Aorta (tissue), 5 donors: ENCODE measurements around the gene GPC5. TPM values are rescaled to one million over a fixed set of nuclear protein-coding genes. Genes with fewer than 3 reads are reported as not detected.

Experiments used
- ATAC-seq: fragments of 200-7000 bp; cut with Tn5 transposase; one replicate; pipeline ENCODE4 v1.9.1; 2022; ENCODE audit warnings: moderate library complexity; ENCODE audit not compliant: low FRiP score
- DNase-seq, 2 donors: peaks; one replicate each; pipeline ENCODE4 v3.0.0-alpha.2; 2020
- H3K27ac ChIP-seq, 2 donors: one replicate each; pipeline ENCODE4 v1.5.1; 2013; ENCODE audit warnings: low read length in 2 of 2, mild to moderate bottlenecking in 2 of 2, moderate library complexity in 2 of 2, control low read depth in 1 of 2, inconsistent platforms in 1 of 2, low read depth in 1 of 2
- H3K27me3 ChIP-seq, 2 donors: one replicate each; pipeline ENCODE4 v1.6.1; 2013; ENCODE audit warnings: control low read depth in 1 of 2, low read length in 1 of 2, mild to moderate bottlenecking in 1 of 2, moderate library complexity in 1 of 2; ENCODE audit not compliant: insufficient read depth in 2 of 2, control insufficient read depth in 1 of 2
- H3K36me3 ChIP-seq, 2 donors: one replicate each; pipeline ENCODE4 v1.6.1; 2013; ENCODE audit warnings: control low read depth in 1 of 2, low read length in 1 of 2, mild to moderate bottlenecking in 1 of 2; ENCODE audit not compliant: insufficient read depth in 2 of 2, control insufficient read depth in 1 of 2
- H3K4me1 ChIP-seq, 2 donors: one replicate each; pipeline ENCODE4 v1.6.1; 2013; ENCODE audit warnings: low read length in 2 of 2, control low read depth in 1 of 2, mild to moderate bottlenecking in 1 of 2, moderate library complexity in 1 of 2; ENCODE audit not compliant: insufficient read depth in 2 of 2, control insufficient read depth in 1 of 2
- H3K4me3 ChIP-seq, 2 donors: one replicate each; pipeline ENCODE4 v1.5.1; 2013; ENCODE audit warnings: low read length in 2 of 2, control low read depth in 1 of 2, mild to moderate bottlenecking in 1 of 2
- H3K9me3 ChIP-seq: one replicate; pipeline ENCODE4 v1.6.1; 2013; ENCODE audit warnings: mild to moderate bottlenecking, low read length; ENCODE audit not compliant: control insufficient read depth
- WGBS, 2 donors: extraction: QIAGEN DNeasy Blood & Tissue Kit; methylation state at CpG; one replicate each; pipeline ENCODE4 v1.1.7; 2013; 5-methylcytosine and 5-hydroxymethylcytosine counted together
- intact Hi-C, 2 donors: fragments of 100-400 bp; cut with DNase I; formaldehyde crosslinking; loops; one replicate each; pipeline versions ENCODE4 v1.14.2 to v1.15.0; 2022
- polyA plus RNA-seq, 2 donors: library from polyadenylated mRNA; stranded (reverse); fragments of 200-250 nt; gene quantifications; one replicate each; pipeline ENCODE4 v1.2.3, GENCODE V29; 2013
- total RNA-seq, 2 donors: library from RNA; stranded (reverse); fragmentation: NEBNext Ultra II Directional; extraction: Animal tissue kit (Norgen Biotek cat#: 25700); gene quantifications; one replicate each; pipeline ENCODE4 v1.2.1, GENCODE V29; 2021
- donor health status: healthy with polysubstance abuse.
- donor health status: Bipolar disorder and iron deficiency.
- donor health status: DM: no; HTN: no; CAD: no.
- donor health status: DM: no; HTN: no; CAD: no.
- donor health status: DM: yes; HTN: yes; CAD: no.

The GPC5 gene
- total and polyA plus RNA-seq, 4 donors = 0.97 to 1.5 TPM; not detected in 2

DNA sequence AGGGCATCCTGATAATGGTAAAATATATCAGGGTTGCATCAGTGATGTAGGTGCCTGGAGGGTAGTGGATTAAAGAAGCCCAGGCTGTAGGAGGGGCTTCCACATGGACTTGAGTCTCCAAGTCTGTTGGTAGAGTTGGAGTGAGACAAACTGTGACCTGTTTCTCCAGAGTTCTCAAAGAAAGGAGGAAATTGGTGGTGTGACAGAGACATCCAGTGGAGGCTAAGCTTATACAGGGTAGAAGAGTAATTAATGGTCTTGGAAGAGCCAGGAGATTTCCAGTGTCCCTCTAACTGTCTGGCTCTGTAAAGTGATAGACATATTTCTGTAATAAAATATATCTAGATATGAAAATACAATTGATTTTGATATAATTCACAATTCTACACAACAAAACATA, 61.1 kb downstream of the GPC5 start:
- H3K27me3 ChIP-seq = no peaks in the 10 kb centered on the region
- H3K4me1 ChIP-seq = no peaks in the 10 kb centered on the region
- intact Hi-C loops = no loop called here
- peak; percentile 19 for ATAC-seq
- no peak for DNase-seq
- H3K36me3 ChIP-seq = no peaks in the 10 kb centered on the region
- no peaks in the 10 kb centered on the region for H3K9me3 ChIP-seq
- H3K27ac ChIP-seq = no peak overlapping the region
- H3K4me3 ChIP-seq = no peak overlapping the region

DNA sequence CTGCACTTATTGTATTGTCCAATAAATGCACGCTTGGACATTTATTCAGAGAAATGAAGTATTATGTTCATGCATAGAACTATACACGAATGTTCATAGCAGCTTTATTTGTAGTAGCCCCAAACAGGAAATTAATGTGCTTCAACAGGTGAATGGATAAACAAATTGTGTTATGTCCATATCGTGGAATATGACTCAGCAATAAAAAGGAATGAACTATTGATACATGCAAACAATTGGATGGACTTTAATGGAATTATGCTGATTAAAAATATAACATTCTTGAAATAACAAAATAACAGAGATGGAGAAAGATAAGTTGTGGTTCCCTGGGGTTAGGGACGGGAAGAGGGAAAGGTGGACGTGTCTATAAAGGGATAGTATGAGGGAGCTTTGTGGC, 65.9 kb downstream of the GPC5 start:
- no peak for ATAC-seq
- no peak for DNase-seq
- Histone ChIP-seq H3K9me3 (peaks cover 2% of the 10 kb centered on the region), H3K4me1 (no peaks in the 10 kb centered on the region), H3K27ac (no peak overlapping the region), H3K36me3 (no peaks in the 10 kb centered on the region), H3K27me3 (no peaks in the 10 kb centered on the region), H3K4me3 (no peak overlapping the region)
- WGBS, 2 donors = 71 to 73% methylated on average over 5 of the region's 5 CpGs
- intact Hi-C loops = no loop called here

DNA sequence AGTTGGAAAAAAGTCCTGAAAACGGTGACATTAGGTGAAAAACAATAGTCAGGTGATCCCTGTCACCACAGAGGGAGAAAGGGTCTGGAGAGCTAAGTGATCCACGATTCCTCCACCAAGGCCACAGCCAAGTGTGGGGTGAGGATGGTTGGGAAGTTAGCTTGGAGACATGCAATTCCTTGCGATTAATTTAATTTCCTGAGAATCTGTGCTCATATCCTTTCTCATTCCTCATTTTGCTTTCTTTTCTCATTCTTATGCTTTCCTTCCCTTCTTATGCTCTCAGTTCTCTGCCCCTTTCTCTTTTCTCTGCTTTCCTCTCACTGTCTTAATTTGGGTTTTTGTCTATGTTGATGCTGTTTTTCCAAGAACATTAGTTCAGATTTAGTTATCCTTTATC, 68.8 kb downstream of the GPC5 start:
- no peaks in the 10 kb centered on the region for H3K27me3 ChIP-seq
- H3K4me3 ChIP-seq = no peak overlapping the region
- intact Hi-C loops = no loop called here
- no peak overlapping the region for H3K27ac ChIP-seq
- no peaks in the 10 kb centered on the region for H3K36me3 ChIP-seq
- ATAC-seq (no peak), DNase-seq (no peak)
- WGBS, 2 donors = 72 to 75% methylated on average over 3 of the region's 3 CpGs
- H3K9me3 ChIP-seq = peaks cover 2% of the 10 kb centered on the region
- no peaks in the 10 kb centered on the region for H3K4me1 ChIP-seq

DNA sequence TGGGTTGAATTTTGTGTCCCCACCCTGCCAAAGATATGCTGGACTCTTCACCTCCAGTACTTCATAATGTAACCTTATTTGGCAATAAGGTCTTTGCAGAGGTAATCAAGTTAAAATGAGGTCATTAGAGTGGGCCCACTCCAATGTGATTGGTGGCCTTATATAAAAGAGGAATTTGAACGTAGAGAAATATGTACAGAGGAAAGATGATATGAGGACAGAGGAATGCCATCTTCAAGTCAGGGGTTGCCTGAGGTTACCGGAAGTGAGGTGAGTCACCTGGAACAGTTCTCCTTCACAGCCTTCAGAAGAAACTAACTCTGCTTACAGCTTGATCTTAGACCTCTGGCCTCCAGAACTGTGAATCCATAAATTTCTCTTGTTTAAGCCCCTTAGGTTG, 69.9 kb downstream of the GPC5 start:
- DNase-seq (no peak), ATAC-seq (no peak)
- no peaks in the 10 kb centered on the region for H3K27me3 ChIP-seq
- intact Hi-C loops = no loop called here
- no peak overlapping the region for H3K27ac ChIP-seq
- 84% methylated on average over 2 of the region's 2 CpGs for WGBS, 2 donors
- H3K4me3 ChIP-seq = no peak overlapping the region
- no peaks in the 10 kb centered on the region for H3K36me3 ChIP-seq
- peaks cover 2% of the 10 kb centered on the region for H3K9me3 ChIP-seq
- no peaks in the 10 kb centered on the region for H3K4me1 ChIP-seq

DNA sequence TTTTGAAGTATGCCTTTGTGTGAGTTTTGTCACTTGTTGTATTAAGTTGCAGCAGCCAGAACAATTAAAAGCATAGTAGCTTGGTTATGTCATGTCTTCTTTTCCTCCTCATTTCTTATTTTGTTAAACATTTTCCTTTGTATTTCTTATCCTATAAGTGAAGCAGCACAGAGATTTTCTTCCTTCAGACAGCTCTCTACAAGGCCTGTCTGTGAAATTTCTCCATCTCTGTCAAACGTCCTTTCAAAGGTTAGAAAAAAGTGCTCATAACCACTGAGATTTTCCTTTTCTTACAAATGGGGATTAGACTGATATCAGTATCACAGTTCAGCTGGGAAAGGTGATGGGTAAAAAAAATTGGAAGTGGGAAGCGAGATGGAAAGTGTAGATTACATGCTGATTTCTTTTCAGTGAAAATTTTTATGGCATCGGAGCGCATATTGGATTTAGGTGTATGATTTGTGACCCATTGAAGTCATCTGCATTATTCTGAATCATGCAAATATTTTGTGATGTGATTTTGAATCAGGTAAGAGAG, 71.7 kb downstream of the GPC5 start:
- peaks cover 2% of the 10 kb centered on the region for H3K9me3 ChIP-seq
- ATAC-seq (no peak), DNase-seq (no peak)
- intact Hi-C loops = no loop called here
- no peaks in the 10 kb centered on the region for H3K4me1 ChIP-seq
- no peaks in the 10 kb centered on the region for H3K27me3 ChIP-seq
- H3K36me3 ChIP-seq = no peaks in the 10 kb centered on the region
- 66 to 68% methylated on average over 4 of the region's 4 CpGs for WGBS, 2 donors
- H3K4me3 ChIP-seq = no peak overlapping the region
- no peak overlapping the region for H3K27ac ChIP-seq

DNA sequence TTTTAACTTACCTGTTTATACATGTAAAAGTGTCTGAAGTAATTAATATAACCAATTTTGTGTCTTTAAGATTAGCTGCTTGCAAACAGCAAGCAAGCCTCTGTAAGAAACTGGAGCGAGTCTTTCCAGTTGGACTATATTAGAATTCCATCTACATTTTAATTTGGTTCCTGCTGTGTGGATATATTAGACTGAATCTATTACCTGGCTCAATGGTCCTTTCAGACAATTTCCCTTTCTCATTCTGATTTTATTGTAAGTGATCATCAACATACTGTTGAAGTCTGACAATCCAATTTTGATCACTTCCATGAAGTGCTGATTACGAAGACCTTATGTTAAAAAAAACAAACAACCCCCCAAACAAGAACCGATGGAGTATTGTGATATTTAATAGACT, 72.3 kb downstream of the GPC5 start:
- Histone ChIP-seq H3K36me3 (no peaks in the 10 kb centered on the region), H3K4me3 (no peak overlapping the region), H3K27me3 (no peaks in the 10 kb centered on the region), H3K4me1 (no peaks in the 10 kb centered on the region), H3K27ac (no peak overlapping the region), H3K9me3 (peaks cover 2% of the 10 kb centered on the region)
- ATAC-seq (no peak), DNase-seq (no peak)
- intact Hi-C loops = no loop called here
- 79 to 85% methylated on average over 3 of the region's 3 CpGs for WGBS, 2 donors

DNA sequence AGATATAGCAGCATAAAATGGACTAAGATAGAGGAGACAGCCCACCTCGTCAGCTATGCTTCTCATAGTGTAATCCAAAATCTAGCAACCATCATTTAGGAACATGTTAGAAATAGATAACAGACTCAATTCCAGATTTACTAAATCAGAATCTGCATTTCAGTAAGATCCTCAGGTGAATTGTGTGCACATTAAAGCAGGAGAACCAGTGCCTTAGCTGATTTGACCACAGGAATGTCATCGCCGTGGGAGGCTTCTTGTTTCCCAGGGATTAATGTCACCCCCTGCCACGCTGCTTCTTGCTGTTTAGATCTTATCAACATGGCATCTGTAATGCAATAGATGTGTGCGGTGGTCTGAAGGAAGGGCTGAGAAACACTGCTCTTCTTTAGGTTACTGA, 84.0 kb downstream of the GPC5 start:
- Histone ChIP-seq H3K36me3 (no peaks in the 10 kb centered on the region), H3K27me3 (peaks cover 0 to 2% of the 10 kb centered on the region in 2 donors), H3K27ac (no peak overlapping the region), H3K9me3 (peaks cover 1% of the 10 kb centered on the region), H3K4me3 (no peak overlapping the region), H3K4me1 (no peaks in the 10 kb centered on the region)
- intact Hi-C loops = no loop called here
- DNase-seq (no peak), ATAC-seq (no peak)
- 56 to 76% methylated on average over 5 of the region's 5 CpGs for WGBS, 2 donors

DNA sequence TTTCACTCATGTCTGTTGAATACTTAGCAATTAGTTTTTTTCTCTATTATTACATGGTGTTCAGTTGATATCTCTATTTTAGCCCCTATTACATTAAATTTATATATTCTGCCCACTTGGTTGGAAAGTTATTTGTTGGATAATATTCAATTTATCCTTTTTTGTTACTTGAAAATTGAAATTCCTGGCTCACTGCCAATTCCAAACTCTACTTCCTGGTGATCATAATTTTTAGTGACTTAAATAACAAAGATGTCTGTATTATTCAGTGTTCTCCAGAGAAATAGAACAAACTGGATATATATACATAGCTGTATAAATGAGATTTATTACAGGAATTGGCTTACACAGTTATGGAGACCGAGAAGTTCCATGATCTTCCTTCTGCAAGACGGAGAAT, 93.6 kb downstream of the GPC5 start:
- ATAC-seq (no peak), DNase-seq (no peak)
- no peak overlapping the region for H3K27ac ChIP-seq
- H3K36me3 ChIP-seq = no peaks in the 10 kb centered on the region
- H3K4me3 ChIP-seq = no peak overlapping the region
- intact Hi-C loops = no loop called here
- no peaks in the 10 kb centered on the region for H3K4me1 ChIP-seq
- 30 to 38% methylated on average over 2 of the region's 2 CpGs for WGBS, 2 donors
- H3K9me3 ChIP-seq = no peaks in the 10 kb centered on the region
- H3K27me3 ChIP-seq = no peaks in the 10 kb centered on the region

DNA sequence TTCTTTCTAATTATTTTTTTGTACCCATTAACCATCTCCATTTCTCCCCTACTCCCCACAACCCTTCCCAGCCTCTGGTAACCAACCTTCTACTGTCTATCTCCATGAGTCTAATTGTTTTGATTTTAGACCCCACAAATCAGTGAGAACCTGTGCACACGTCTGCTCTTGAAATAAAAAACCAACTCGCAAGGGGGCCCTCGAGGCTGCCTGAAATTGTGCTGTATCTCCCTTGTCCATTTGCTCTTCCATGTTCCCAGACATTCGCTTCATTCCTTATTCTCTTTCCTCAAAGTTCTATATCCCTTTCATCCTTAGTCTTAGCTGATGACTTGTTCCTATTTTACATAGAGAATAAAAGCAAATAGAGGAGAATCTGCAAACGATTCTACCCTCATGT, 95.0 kb downstream of the GPC5 start:
- no peaks in the 10 kb centered on the region for H3K36me3 ChIP-seq
- no peak for DNase-seq
- H3K27ac ChIP-seq = no peak overlapping the region
- H3K4me1 ChIP-seq = no peaks in the 10 kb centered on the region
- no peaks in the 10 kb centered on the region for H3K27me3 ChIP-seq
- 82 to 86% methylated on average over 5 of the region's 5 CpGs for WGBS, 2 donors
- H3K4me3 ChIP-seq = no peak overlapping the region
- no peaks in the 10 kb centered on the region for H3K9me3 ChIP-seq
- intact Hi-C loops = no loop called here
- ATAC-seq = no peak
